MM.1S (cell line): ENCODE measurements around the gene KIF14.

ENCODE experiments used
- EZH2phosphoT487 ChIP-seq: fragments of 300-600 bp; sonication (generic); IDR thresholded peaks from 2 replicates; pipeline ENCODE4 v1.6.1; 2018; ENCODE audit warnings: antibody characterized with exemption, low read length
- TF ChIP-seq, protein P1 (sequence below): fragments of 300-600 bp; sonication (generic); IDR thresholded peaks from 2 replicates; pipeline ENCODE4 v1.5.1; 2016; ENCODE audit warnings: antibody characterized with exemption, low read length, mixed read lengths

GRCh38 chr1:200524092-200524491, 96.5 kb downstream of the KIF14 start:
- TF ChIP-seq, protein P1, sequence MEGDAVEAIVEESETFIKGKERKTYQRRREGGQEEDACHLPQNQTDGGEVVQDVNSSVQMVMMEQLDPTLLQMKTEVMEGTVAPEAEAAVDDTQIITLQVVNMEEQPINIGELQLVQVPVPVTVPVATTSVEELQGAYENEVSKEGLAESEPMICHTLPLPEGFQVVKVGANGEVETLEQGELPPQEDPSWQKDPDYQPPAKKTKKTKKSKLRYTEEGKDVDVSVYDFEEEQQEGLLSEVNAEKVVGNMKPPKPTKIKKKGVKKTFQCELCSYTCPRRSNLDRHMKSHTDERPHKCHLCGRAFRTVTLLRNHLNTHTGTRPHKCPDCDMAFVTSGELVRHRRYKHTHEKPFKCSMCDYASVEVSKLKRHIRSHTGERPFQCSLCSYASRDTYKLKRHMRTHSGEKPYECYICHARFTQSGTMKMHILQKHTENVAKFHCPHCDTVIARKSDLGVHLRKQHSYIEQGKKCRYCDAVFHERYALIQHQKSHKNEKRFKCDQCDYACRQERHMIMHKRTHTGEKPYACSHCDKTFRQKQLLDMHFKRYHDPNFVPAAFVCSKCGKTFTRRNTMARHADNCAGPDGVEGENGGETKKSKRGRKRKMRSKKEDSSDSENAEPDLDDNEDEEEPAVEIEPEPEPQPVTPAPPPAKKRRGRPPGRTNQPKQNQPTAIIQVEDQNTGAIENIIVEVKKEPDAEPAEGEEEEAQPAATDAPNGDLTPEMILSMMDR, result no peak
- TF ChIP-seq EZH2phosphoT487, result no peak
